ENCODE measurements around the gene EVX1.

- TF ChIP-seq TCF7L2 (IDR thresholded peaks at IDR 0.05; ENCODE audit: low read depth, low read length) (no peak), CTCF (IDR thresholded peaks at IDR 0.05) (no peak), REST (IDR thresholded peaks at IDR 0.05; ENCODE audit: insufficient read depth in 1 of 2, low read depth in 2 of 2, low read length in 1 of 2) (no peak), POLR2AphosphoS5 (IDR thresholded peaks at IDR 0.05; ENCODE audit: low read depth, low read length) (no peak)
These were observed 54.8 kb downstream of the EVX1 start for GRCh38 chr7:27297356-27297755.

All from Panc1 (cell line).